Measurements from ENCODE around the gene MED23.

Gene MED23

GRCh38 chr6:131640100-131640499 lies 12.1 kb upstream of the MED23 start:
- H3K9me3 ChIP-seq (ENCODE audit: insufficient read depth, low read depth, low read length), result no peaks in the 10 kb centered on the region
- no peaks in the 10 kb centered on the region for H3K27me3 ChIP-seq (ENCODE audit: insufficient read depth, low read length)
- H3K27ac ChIP-seq (ENCODE audit: low read depth, low read length), result no peak overlapping the region
- H3K4me1 ChIP-seq (ENCODE audit: insufficient read depth, low read length), result no peaks in the 10 kb centered on the region
- H3K4me3 ChIP-seq (ENCODE audit: low read length), result no peak overlapping the region
- H3K36me3 ChIP-seq (ENCODE audit: insufficient read depth, low read length), result no peaks in the 10 kb centered on the region
- 78% methylated on average over 2 of the region's 2 CpGs for WGBS
- no peak overlapping the region for H3K9ac ChIP-seq (ENCODE audit: low read depth, low read length)

- no peak overlapping the region for H3K4me3 ChIP-seq (ENCODE audit: low read length)
- H3K27me3 ChIP-seq (ENCODE audit: insufficient read depth, low read length), result no peaks in the 10 kb centered on the region
- H3K36me3 ChIP-seq (ENCODE audit: insufficient read depth, low read length), result no peaks in the 10 kb centered on the region
- H3K9ac ChIP-seq (ENCODE audit: low read depth, low read length), result no peak overlapping the region
- no peaks in the 10 kb centered on the region for H3K4me1 ChIP-seq (ENCODE audit: insufficient read depth, low read length)
- WGBS, result 85% methylated on average over 2 of the region's 2 CpGs
- no peak overlapping the region for H3K27ac ChIP-seq (ENCODE audit: low read depth, low read length)
- H3K9me3 ChIP-seq (ENCODE audit: insufficient read depth, low read depth, low read length), result no peaks in the 10 kb centered on the region
Measured at GRCh38 chr6:131638013-131638412, 10.0 kb upstream of the MED23 start.

GRCh38 chr6:131636880-131637792 lies 9.1 kb upstream of the MED23 start, which contains the start of gene ENPP3:
Gene ENPP3, plus strand, starts transcription at chr6:131637302. Its CDS starts 83 bp downstream, at chr6:131637385.
- Histone ChIP-seq H3K36me3 (ENCODE audit: insufficient read depth, low read length) (no peaks in the 10 kb centered on the region), H3K4me1 (ENCODE audit: insufficient read depth, low read length) (no peaks in the 10 kb centered on the region), H3K4me3 (ENCODE audit: low read length) (no peak within 1 kb of the TSS), H3K9me3 (ENCODE audit: insufficient read depth, low read depth, low read length) (no peaks in the 10 kb centered on the region), H3K9ac (ENCODE audit: low read depth, low read length) (no peak within 1 kb of the TSS), H3K27ac (ENCODE audit: low read depth, low read length) (no peak within 1 kb of the TSS), H3K27me3 (ENCODE audit: insufficient read depth, low read length) (no peaks in the 10 kb centered on the region)
- 93% methylated on average over 10 of the region's 10 CpGs for WGBS

- Histone ChIP-seq H3K27ac (ENCODE audit: low read depth, low read length) (no peak overlapping the region), H3K4me1 (ENCODE audit: insufficient read depth, low read length) (no peaks in the 10 kb centered on the region), H3K4me3 (ENCODE audit: low read length) (no peak overlapping the region), H3K9me3 (ENCODE audit: insufficient read depth, low read depth, low read length) (no peaks in the 10 kb centered on the region), H3K9ac (ENCODE audit: low read depth, low read length) (no peak overlapping the region), H3K27me3 (ENCODE audit: insufficient read depth, low read length) (no peaks in the 10 kb centered on the region), H3K36me3 (ENCODE audit: insufficient read depth, low read length) (no peaks in the 10 kb centered on the region)
- WGBS, result 93% methylated on average over 11 of the region's 11 CpGs
Measured at GRCh38 chr6:131635384-131636340, 7.6 kb upstream of the MED23 start.

- no peak overlapping the region for H3K27ac ChIP-seq (ENCODE audit: low read depth, low read length)
- peaks cover 6% of the 10 kb centered on the region; the same call in 1 of the 2 replicates for H3K4me1 ChIP-seq (ENCODE audit: insufficient read depth, low read length)
- 98% methylated on average over 2 of the region's 3 CpGs for WGBS
Measured at GRCh38 chr6:131631625-131632289, 3.7 kb upstream of the MED23 start.

GRCh38 chr6:131629651-131630050 lies 1.6 kb upstream of the MED23 start:
- Histone ChIP-seq H3K9me3 (ENCODE audit: insufficient read depth, low read depth, low read length) (no peaks in the 10 kb centered on the region), H3K27me3 (ENCODE audit: insufficient read depth, low read length) (no peaks in the 10 kb centered on the region), H3K36me3 (ENCODE audit: insufficient read depth, low read length) (peaks cover 12% of the 10 kb centered on the region), H3K9ac (ENCODE audit: low read depth, low read length) (no peak overlapping the region), H3K4me1 (ENCODE audit: insufficient read depth, low read length) (peaks cover 7% of the 10 kb centered on the region; the same call in 1 of the 2 replicates), H3K27ac (ENCODE audit: low read depth, low read length) (no peak overlapping the region), H3K4me3 (ENCODE audit: low read length) (no peak overlapping the region)
- WGBS, result 93% methylated on average over 2 of the region's 2 CpGs

More at GRCh38 chr6:131631625-131632289, 3.7 kb upstream of the MED23 start:
- H3K9ac ChIP-seq (ENCODE audit: low read depth, low read length), result no peak overlapping the region
- H3K9me3 ChIP-seq (ENCODE audit: insufficient read depth, low read depth, low read length), result no peaks in the 10 kb centered on the region
- no peak overlapping the region for H3K4me3 ChIP-seq (ENCODE audit: low read length)
- no peaks in the 10 kb centered on the region for H3K36me3 ChIP-seq (ENCODE audit: insufficient read depth, low read length)
- no peaks in the 10 kb centered on the region for H3K27me3 ChIP-seq (ENCODE audit: insufficient read depth, low read length)

- WGBS, result 92% methylated on average over 1 of the region's 1 CpG
- H3K9ac ChIP-seq (ENCODE audit: low read depth, low read length), result no peak overlapping the region
- H3K4me3 ChIP-seq (ENCODE audit: low read length), result 0 out of 2 replicates have a peak overlapping the region, but pooled peaks have one; percentile 17
- H3K9me3 ChIP-seq (ENCODE audit: insufficient read depth, low read depth, low read length), result no peaks in the 10 kb centered on the region
- H3K4me1 ChIP-seq (ENCODE audit: insufficient read depth, low read length), result peaks cover 7% of the 10 kb centered on the region; the same call in 1 of the 2 replicates
- H3K27ac ChIP-seq (ENCODE audit: low read depth, low read length), result no peak overlapping the region
- H3K36me3 ChIP-seq (ENCODE audit: insufficient read depth, low read length), result peaks cover 21% of the 10 kb centered on the region
- no peaks in the 10 kb centered on the region for H3K27me3 ChIP-seq (ENCODE audit: insufficient read depth, low read length)
Measured at GRCh38 chr6:131628726-131629125, 684 bp upstream of the MED23 start.

- no peak overlapping the region for H3K9ac ChIP-seq (ENCODE audit: low read depth, low read length)
- no peak overlapping the region for H3K4me3 ChIP-seq (ENCODE audit: low read length)
- 96% methylated on average over 3 of the region's 4 CpGs for WGBS
- no peak overlapping the region for H3K27ac ChIP-seq (ENCODE audit: low read depth, low read length)
- no peaks in the 10 kb centered on the region for H3K27me3 ChIP-seq (ENCODE audit: insufficient read depth, low read length)
- no peaks in the 10 kb centered on the region for H3K9me3 ChIP-seq (ENCODE audit: insufficient read depth, low read depth, low read length)
- H3K4me1 ChIP-seq (ENCODE audit: insufficient read depth, low read length), result no peaks in the 10 kb centered on the region
- peaks cover 96% of the 10 kb centered on the region for H3K36me3 ChIP-seq (ENCODE audit: insufficient read depth, low read length)
Measured at GRCh38 chr6:131615275-131615674, 12.8 kb downstream of the MED23 start.

- Histone ChIP-seq H3K4me1 (ENCODE audit: insufficient read depth, low read length) (no peaks in the 10 kb centered on the region), H3K4me3 (ENCODE audit: low read length) (no peak overlapping the region), H3K27me3 (ENCODE audit: insufficient read depth, low read length) (no peaks in the 10 kb centered on the region), H3K36me3 (ENCODE audit: insufficient read depth, low read length) (peaks cover 96% of the 10 kb centered on the region), H3K9me3 (ENCODE audit: insufficient read depth, low read depth, low read length) (no peaks in the 10 kb centered on the region), H3K27ac (ENCODE audit: low read depth, low read length) (no peak overlapping the region), H3K9ac (ENCODE audit: low read depth, low read length) (no peak overlapping the region)
- 97% methylated on average over 4 of the region's 5 CpGs for WGBS
Measured at GRCh38 chr6:131613296-131613925, 14.6 kb downstream of the MED23 start.

- Histone ChIP-seq H3K9ac (ENCODE audit: low read depth, low read length) (no peak overlapping the region), H3K27me3 (ENCODE audit: insufficient read depth, low read length) (no peaks in the 10 kb centered on the region), H3K4me1 (ENCODE audit: insufficient read depth, low read length) (no peaks in the 10 kb centered on the region), H3K9me3 (ENCODE audit: insufficient read depth, low read depth, low read length) (no peaks in the 10 kb centered on the region), H3K36me3 (ENCODE audit: insufficient read depth, low read length) (peaks cover 99% of the 10 kb centered on the region), H3K27ac (ENCODE audit: low read depth, low read length) (no peak overlapping the region), H3K4me3 (ENCODE audit: low read length) (no peak overlapping the region)
- WGBS, result 98% methylated on average over 1 of the region's 1 CpG
Measured at GRCh38 chr6:131602781-131603312, 25.2 kb downstream of the MED23 start.

All from HUES64 (cell line).